ENCODE results near the gene FCHSD2. TPM values are rescaled to one million over a fixed set of nuclear protein-coding genes. Genes with fewer than 3 reads are reported as not detected.

The FCHSD2 gene
- total and polyA plus RNA-seq, 2 donors (not counting 3 experiments of a cell fraction or from before 2014, with no cell fraction given): 20.8 to 56.9 TPM

- dilution Hi-C loops (cut with MboI; ENCODE audit: extremely low pct_ligation_motif_present, low sequenced_read_pairs): no loop called here
- Histone ChIP-seq H3K79me2 (ENCODE audit: control insufficient read depth, insufficient read depth, low read length) (no peaks in the 10 kb centered on the region), H3K4me3 (replicated peaks in 1 of 3; ENCODE audit: insufficient read depth in 1 of 3, low read depth in 1 of 3, low read length in 3 of 3) (peak overlapping the region in 2 of 3 experiments; percentile 42 to 43), H2AFZ (ENCODE audit: low read depth, low read length) (peak overlapping the region; percentile 61), H3K9me1 (replicated peaks; ENCODE audit: control insufficient read depth, extremely low read depth, insufficient read depth, low read length) (no peaks in the 10 kb centered on the region), H3K4me1 (ENCODE audit: control insufficient read depth, extremely low read depth, insufficient read depth, low read length) (peaks cover 7% of the 10 kb centered on the region), H4K20me1 (replicated peaks; ENCODE audit: control insufficient read depth, extremely low read depth, insufficient read depth, low read length) (no peaks in the 10 kb centered on the region), H3K9ac (replicated peaks; ENCODE audit: extremely low read depth, insufficient read depth, low read length) (peak overlapping the region; percentile 58), H3K4me2 (ENCODE audit: insufficient read depth, low read length) (peak overlapping the region; percentile 57), H3K27ac (ENCODE audit: insufficient read depth, low read depth, low read length) (no peak overlapping the region), H3K27me3 (ENCODE audit: control insufficient read depth in 2 of 2, insufficient read depth in 2 of 2, low read length in 2 of 2) (no peaks in the 10 kb centered on the region), H3K9me3 (replicated peaks; ENCODE audit: control insufficient read depth, insufficient read depth, low read length) (no peaks in the 10 kb centered on the region), H3K36me3 (ENCODE audit: control insufficient read depth in 2 of 2, extremely low read depth in 1 of 2, insufficient read depth in 2 of 2, low read length in 2 of 2) (peaks cover 5 to 6% of the 10 kb centered on the region in 2 experiments)
- TF ChIP-seq JUN (IDR thresholded peaks at IDR 0.05; ENCODE audit: borderline replicate concordance, insufficient read depth, insufficient read length, low read depth) (no peak), CTCF (IDR thresholded peaks at IDR 0.05; ENCODE audit: extremely low read depth in 1 of 2, insufficient read depth in 1 of 2, low read depth in 1 of 2, low read length in 2 of 2) (peak; percentile 2 to 23), FOS (IDR thresholded peaks at IDR 0.05; ENCODE audit: borderline replicate concordance, insufficient read depth, low read length) (no peak), EZH2 (IDR thresholded peaks at IDR 0.05; ENCODE audit: borderline replicate concordance, low read depth, low read length, severe bottlenecking) (no peak), MAX (IDR thresholded peaks at IDR 0.05; ENCODE audit: insufficient read depth, insufficient read length) (peak; percentile 7), POLR2A (IDR thresholded peaks at IDR 0.05; ENCODE audit: low read depth, low read length) (no peak), GATA2 (IDR thresholded peaks at IDR 0.05; ENCODE audit: insufficient read depth, insufficient read length, low read depth, low read length) (no peak), MYC (IDR thresholded peaks at IDR 0.05; ENCODE audit: low read depth, low read length) (no peak), POLR2AphosphoS5 (IDR thresholded peaks at IDR 0.05; ENCODE audit: insufficient read depth, low read depth, low read length) (peak; percentile 86)
- POLR2A ChIA-PET: no interaction called here
- FAIRE-seq: peak; percentile 87
- CTCF ChIA-PET: interaction anchor here (1.2 to 3.0 kb wide), 6 partner anchors 9 to 467 kb away, joined by 3 to 23 read pairs (median 5); partner anchors contain the start of gene FCHSD2
- DNase-seq (ENCODE audit: low read depth, low spot score): peak; percentile 91
- BruUV-seq (replicated peaks): no TSS peak
- intact Hi-C loops (cut with micrococcal nuclease): loop anchor here (1.0 to 10.0 kb wide), 2 partner anchors 97 to 553 kb away; partner anchors contain the start of gene RELT
Measured at GRCh38 chr11:72821920-72822799, 320.0 kb downstream of the FCHSD2 start.

All from endothelial cell of umbilical vein (primary cell).